Measurements from ENCODE around the gene THSD4.

THSD4 gene

DNA sequence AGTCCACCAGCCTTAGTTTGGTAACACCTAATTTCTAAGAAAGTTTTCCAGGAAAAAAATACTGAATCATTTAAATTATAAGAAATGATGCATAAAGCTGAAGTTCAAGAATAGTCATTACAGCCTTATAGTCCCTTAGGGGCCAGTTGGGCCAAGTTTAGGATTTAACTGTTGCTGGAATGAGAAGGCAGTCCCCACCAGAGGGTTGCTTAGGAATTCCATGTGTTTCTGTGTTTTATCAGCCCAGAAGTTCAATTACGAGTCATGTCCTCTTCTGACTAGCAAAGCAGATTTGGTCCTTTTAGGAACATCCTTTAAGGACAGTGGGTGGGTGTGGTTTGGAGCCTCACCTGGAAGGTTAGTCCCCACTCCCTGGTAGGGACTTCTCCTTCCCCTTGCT, 638.1 kb downstream of the THSD4 start:
- DNase-seq (ENCODE audit: low read depth), result no peak

DNA sequence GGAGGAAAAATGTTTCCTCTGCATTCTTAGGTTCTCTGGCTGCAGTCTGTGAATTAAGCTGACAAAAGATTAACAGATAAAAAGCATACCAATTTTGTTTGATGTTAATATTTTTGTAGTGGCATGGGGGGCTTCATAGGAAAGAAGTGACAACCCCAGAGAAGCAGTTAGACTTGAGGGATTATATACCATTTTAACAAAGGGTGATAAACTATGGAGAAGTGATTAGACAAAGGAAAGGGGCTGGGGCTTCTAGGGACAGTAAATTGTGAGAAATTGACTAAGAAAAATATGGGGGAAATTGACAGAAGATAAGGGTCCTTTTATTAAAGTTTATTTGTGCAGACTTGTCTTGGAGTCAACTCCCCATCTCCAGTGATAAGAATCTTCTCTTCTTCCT, 639.4 kb downstream of the THSD4 start:
- no peak for DNase-seq (ENCODE audit: low read depth)

DNA sequence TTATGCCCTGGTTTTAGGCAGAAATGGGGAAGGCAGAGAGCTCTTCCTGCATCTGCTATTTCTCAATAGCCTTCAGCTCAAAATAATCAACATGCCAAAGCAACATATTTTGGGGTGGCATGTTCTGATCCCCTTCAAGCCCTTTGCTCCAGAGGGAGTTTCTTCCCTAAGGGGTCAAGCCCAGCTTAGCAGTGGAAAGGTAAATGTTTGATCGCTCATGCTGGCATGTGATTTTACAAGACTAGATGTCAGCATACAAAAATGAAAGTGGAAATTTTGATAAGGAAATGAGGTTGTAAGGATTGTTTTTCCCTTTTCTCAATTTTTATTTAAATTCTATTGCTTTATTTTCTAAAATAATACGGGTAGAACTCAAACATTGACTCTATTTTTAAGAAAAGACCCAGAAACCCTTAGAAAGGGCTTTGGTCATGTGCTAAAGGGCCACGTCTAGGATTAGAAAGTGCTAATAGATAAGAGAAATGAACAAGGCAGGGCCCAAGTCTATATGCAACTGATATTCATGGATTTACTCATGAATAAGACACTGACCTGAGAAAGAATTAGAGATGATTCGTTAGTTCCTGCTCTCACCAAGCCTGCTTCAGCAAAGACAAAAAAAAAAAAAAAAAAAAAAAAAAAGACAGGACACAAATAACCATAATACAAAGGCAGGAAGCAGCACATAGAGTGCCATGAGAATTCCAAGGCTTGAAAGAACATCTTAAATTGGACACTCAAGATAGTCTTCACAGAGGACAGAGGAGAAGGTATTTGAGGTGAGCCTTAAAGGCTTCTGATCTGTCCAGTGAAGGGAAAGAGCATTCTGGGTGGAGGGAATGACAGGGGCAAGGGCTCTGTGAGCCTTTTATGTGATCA, 640.1 kb downstream of the THSD4 start:
- DNase-seq (ENCODE audit: low read depth), result no peak

DNA sequence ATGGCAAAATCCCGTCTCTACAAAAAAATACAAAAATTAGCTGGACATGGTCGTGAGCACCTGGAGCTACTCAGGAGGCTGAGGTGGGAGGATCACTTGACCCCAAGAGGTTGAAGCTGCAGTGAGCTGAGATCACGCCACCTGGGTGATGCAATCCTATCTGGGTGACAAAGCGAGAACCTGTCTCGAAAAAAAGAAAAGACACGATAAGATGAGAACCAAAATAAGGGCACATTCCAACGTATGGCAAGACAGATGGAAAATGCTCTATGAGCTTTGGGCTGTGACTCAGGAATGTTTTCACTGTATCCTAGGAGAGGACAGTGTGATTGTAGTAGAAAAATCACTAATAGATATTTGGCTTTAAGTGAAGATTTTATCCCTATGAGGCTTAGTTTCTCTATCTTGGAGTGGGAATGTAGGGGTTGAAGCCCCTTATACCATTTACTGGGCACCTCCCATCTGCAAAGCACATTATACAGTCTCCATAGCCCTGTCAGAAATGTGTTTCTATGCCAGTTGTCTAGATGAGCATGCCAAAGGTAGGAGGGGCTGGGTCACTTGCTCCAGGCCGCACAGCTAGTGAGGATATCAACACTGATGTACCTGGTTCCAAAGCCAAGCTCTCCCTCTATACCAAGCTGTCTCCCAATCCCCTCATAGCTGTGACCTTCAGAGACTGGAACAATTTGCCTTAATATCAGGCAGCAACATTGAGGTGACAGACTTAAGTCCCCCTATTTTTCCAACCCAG, 641.5 kb downstream of the THSD4 start:
- no peak for DNase-seq (ENCODE audit: low read depth)

DNA sequence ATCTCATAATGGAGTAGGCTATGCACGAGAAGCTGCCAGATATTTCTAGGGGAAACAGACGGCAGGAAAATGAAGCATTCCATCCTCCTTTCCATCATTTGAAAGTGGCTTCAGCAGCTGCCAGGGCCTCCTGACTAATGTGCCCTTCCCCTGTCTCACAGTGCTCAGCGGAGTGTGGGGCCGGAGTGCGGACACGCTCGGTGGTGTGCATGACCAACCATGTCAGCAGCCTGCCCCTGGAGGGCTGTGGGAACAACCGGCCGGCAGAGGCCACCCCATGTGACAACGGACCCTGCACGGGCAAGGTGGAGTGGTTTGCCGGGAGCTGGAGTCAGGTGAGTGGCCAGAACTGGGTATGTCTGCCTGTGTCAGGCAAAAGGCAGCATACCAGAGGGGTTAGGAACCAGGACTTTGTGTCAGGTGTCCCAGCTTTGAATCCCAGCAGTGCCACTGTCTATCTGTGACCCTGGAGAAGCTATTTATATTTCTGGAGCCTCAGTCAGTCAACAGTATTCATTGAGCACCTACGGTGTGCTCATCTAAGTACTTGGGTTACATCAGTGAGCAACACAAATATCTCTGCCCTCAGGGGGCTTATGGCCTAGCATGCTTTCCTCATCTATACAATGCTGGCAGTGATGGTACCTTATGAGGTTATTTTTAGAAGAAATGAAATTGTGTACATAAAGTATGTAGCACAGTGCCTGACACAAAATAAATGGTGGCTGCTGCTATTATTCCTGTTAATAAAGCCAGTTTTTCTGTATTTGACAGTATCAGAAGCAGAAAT, 642.7 kb downstream of the THSD4 start:
- no peak for DNase-seq (ENCODE audit: low read depth)

DNA sequence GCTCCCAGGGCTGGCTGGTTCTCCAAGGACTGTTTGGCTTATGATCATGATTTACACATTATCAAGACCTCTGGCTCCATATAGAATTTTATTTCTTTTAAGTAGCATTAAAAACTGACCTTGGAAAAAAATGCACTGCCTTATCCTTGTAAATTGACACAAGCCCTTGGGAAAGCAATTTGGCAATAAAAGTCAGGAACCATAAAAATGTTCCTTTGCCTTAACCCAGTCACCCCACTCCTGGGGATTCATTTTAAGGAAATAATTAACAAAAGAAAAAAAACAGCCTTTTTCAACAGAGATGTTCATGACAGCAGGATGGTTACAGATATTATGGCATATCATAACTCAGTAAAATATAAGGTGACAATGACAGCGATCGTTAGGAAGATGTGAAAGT, 643.4 kb downstream of the THSD4 start:
- no peak for DNase-seq (ENCODE audit: low read depth)

DNA sequence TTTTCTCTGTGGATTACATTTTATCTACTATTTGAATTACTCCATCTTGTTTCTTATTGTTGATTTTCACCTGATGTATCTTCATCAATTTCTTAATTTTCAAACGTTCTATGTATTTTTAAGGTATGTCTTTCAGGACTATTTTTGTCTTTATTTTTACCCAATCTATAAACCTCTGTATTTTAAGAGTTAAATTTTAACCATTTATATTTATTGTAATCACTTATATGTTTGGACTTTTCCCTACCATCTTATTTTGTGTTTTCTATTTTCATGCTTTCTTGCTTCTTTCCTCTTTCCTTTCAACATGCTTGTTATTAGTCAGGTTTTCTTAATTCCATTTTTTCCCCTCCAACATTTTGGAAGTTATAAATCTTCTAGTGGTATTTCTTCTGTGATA, 645.6 kb downstream of the THSD4 start:
- DNase-seq (ENCODE audit: low read depth), result no peak

DNA sequence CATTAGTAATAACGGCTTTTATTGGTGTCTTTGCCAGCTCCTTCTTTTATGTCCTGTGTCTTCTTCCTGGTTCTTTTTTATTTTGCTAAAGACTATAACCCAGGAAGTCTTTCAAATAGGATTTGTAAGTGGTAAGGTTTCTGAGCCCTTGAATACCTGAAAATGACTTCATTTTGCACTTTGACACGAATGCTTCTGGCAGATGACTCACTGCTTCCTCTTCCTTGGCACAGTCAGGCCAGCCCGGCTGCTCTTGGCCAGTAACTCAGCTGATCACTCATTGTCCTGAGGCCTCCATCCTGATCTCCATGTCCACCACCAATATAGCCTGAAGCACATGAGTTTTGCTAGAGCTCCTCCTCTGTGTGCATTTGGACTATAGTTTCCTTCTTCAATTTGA, 646.4 kb downstream of the THSD4 start:
- DNase-seq (ENCODE audit: low read depth), result no peak

DNA sequence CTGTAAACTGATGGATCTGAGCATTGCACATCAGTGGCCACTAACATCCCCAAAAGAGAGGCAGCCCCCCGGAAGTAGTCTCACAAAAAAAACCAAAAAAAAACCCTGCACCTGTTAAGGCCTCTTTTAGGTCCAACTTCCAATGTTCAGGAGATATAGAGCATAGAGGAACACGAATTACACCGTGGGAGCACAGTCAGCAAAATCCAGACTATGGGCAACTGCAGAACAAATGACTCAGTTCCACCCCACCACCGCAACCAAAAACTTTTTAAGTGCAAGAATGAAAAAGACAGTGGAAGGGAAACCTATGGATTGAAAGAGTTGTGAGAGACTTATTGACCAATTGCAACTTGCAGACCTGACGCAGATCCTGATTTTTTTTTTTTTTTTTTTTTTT, 652.9 kb downstream of the THSD4 start:
- no peak for DNase-seq (ENCODE audit: low read depth)

DNA sequence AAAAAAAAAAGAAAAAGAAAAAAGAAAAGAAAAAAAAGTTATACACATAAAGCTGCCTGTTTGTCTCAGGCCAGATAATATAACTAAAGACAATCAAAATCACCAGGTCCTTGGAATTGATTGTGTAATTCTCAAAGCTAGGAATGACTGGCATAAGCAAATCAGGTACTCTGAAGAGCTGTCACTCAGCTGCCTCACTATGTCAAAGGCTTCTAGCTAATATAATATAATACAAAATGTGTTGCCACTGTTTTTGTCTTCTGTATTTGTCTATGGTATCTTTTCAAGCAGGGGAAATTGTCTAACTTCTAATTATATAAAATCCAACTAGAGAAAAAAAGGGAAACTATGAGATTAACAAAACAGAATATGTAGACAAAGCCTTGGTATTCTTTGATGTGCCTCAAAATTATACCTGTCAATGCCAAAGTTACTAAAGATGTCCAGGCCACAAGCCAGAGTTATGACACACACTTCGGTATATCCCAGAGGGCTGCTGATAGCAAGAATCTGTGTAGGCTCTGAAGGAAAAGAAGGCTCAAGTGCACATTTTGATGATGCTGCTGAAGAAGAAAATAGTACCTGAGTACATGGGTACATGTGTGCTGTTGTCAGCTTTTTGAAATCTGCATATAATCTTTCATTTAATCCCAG, 658.1 kb downstream of the THSD4 start:
- DNase-seq (ENCODE audit: low read depth), result no peak

DNA sequence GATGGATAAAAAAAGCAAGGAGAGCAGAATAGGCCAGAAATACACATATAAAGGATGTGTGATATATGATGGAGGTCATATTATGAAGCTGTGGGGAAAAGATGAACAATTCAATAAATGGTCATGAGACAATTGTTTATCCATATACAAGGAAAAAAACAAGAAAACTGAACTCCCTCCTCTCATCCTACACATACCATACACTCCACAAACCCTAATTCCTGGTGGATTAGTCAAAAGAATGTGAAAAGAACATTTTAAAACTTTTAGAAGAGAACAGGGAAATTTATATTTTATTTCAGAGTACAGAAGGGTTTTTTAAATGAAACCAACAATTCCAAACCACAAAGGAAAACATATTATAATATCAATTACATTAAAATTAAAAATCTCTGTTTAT, 660.6 kb downstream of the THSD4 start:
- DNase-seq (ENCODE audit: low read depth), result no peak

DNA sequence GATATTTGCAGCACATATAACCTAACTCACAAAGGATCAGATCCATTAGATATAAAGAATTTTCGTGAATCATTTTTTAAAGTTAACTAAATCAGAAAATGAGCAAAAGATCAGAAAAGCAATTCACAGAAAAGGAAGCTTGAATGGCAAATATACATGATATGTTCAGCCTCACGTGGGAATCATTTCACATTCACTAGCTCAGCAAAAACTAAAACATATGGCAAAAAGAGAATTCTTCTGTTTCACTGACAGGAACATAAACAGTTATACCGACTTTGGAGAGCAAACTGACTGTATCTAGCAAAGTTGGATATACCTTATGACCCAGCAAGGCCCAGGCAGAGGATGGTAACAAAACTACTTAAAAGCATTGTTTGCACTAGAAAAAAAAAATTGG, 661.0 kb downstream of the THSD4 start:
- no peak for DNase-seq (ENCODE audit: low read depth)

DNA sequence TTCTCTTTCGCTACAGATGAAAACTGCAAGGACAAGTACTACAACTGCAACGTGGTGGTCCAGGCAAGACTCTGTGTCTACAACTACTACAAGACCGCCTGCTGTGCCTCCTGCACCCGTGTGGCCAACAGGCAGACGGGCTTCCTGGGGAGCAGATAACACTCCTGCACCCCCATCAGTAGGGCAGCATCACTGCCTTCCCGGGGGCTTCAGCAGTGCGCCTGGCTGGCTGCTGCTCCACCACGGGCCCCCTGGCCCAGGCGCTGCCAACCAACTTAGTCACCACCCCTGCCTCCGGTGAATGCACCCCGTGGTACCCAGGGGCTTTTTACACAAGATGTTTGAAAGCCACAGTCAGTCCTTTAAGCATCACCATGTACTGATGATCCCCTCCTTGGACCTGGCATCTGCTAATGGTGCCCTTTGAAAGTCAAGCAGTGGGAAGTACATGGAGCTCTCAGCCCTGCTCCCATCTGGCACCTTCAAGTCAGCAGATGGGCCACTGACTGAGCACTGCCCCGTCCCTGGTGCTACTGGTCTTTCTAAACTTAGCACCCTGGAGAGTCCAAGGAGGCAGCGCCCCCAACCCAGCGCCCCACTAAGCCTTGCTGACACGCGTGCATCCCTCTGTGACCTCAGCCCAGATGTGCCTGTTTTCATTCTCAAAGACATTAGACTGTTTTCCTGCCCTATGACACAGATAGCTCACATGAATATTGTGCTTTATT, 662.1 kb downstream of the THSD4 start:
- no peak for DNase-seq (ENCODE audit: low read depth)

DNA sequence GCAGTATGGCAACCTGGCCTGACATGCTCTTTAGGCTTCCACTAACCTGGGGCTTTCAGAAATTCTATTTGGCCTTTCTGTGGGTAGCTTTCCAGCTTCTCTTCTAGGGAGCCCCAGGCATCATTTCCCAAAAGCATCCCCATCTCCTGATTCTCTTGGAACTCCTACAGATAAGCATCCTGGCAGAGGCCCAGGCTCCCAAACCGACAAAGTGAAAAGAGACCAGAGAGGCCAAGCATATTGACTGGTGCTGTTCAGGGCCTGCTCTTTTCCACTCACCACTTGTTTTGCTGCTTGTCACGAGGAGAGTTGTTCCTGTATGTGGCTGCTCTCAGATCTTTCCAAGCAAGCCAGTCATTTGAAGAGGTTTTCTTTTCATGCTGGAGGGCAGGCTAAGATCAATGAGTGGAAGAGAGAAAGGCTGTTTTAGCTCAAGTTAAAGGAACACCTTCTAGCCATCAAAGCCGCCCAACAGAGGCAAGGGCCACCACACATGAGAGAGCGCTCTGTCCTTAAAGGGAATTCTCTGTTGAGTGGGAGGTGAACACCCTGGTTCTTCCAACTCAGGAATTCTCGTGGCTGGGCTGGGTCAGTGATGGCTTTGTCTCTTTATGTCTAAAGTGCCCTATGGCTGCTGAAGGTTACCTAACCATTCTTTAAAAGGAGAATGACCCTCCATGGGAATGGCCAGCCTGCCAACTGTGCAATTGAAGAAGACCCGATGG, 664.0 kb downstream of the THSD4 start:
- no peak for DNase-seq (ENCODE audit: low read depth)

DNA sequence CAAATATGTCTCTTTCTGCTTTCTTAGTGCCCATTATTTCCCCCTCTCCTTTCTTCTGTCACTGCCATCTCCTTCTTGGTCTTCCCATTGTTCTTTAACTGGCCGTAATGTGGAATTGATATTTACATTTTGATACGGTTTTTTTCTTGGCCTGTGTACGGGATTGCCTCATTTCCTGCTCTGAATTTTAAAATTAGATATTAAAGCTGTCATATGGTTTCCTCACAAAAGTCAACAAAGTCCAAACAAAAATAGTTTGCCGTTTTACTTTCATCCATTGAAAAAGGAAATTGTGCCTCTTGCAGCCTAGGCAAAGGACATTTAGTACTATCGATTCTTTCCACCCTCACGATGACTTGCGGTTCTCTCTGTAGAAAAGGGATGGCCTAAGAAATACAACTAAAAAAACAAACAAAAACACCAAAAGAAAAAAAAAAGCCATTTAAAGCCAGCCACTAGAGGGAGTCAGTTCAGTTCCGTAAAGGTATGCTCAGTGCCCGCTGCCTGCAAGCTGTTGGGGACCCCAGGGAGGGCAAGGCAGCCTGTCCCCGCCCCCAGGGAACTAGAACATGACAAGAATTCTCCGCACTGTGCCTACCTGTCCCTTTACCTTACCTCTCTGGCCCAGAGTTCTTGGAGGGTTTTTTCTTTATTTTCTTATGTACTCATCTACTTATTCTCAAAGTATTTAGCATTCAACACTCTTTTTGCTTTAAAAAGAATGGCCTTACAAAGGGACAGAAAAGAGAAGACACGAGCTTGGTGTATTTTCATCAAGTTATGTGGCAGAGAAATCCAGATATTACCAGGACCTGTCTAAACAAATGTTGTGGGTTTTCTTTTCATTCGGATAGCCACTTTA, 665.1 kb downstream of the THSD4 start:
- no peak for DNase-seq (ENCODE audit: low read depth)

DNA sequence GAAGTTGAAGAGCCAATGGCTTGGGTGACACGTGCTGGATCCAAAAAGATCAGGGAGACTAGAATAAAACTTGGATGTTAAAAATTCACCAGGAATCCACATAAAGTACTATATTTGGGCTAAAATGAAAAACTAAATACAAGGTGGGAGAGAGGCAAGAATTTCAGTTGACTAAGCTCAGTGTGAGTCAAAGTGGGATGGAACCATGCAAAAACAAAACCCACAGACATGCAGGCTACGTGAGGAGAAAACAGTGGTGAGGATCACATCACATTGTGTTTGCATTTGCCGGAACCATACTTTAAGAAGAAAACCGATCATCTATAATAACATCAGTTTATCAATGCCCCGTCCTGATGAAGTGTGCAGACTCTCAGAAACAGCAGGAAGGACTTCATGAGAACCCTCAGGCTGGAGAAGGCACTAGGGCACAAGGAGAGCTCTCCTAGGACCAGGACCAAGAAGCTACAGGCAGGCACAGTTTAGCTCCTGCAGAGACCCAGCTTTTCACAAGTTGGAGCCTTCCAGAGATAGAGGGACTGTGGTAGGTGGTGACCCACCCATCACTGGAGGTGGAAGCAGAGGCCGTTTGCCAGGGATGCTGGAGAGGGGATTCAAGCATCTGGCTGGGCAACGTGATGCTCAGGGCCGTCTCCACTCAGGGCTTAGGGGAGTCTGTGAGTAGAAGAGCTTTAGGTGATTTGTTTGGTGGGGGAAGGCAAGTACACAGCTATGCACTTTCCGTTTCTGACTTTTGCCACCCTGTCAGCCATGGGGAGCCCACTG, 666.1 kb downstream of the THSD4 start:
- DNase-seq (ENCODE audit: low read depth), result no peak

DNA sequence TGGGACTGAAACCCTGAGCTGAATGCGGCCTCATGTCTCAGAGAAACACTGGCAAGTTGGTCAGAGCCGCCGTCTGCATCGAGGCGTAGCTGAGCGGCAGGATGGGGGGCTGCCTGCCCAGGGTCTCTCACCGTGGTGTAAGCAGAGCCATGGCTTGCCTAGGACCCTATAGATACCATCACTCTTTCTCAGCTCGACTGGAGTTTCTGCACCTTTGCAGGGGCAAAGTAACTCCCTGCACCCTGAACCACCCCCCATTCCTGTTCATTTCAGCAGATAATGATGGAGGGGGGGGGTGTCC, 666.6 kb downstream of the THSD4 start:
- no peak for DNase-seq (ENCODE audit: low read depth)

DNA sequence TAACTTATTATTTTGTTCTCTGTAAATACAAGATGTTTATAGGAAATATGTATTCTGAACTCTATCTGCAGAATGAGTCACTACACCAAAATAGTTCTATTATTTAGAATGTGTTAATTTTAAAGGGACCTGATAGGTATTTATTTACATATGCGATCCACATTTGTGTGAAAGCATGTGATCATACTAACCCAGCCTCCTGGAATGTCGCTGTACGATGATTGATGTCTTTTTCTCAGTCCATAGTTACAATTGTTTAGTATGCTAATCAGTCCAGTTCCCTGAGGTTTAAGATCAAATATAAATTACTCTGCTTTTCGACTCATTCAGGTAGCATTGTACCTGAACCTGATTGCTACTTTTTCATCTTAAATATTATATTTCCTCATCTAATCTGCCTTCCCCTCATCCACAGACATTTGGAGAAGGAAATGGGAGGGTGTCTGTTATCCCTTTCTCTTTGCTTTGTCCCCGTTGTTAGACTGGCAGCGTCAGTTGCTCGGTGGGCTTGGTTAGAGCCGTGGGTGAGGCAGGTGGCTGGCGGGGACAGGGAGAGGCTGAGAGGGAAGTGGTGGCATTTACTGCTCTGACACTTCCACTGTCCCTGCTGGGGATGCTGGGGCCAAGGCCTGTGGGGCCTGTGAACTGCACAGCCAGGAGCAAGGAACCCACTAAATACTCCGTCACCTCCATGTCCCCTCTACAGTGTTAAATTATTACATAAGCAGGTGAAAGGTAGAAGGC, 667.3 kb downstream of the THSD4 start:
- no peak for DNase-seq (ENCODE audit: low read depth)
